Measurements from ENCODE around the gene KATNB1.
"Not testable (repeated sequence)": the region's sequence is repeated elsewhere in the genome, so short reads cannot be mapped to it uniquely, and the experiment has no call there.

KATNB1 gene

DNA sequence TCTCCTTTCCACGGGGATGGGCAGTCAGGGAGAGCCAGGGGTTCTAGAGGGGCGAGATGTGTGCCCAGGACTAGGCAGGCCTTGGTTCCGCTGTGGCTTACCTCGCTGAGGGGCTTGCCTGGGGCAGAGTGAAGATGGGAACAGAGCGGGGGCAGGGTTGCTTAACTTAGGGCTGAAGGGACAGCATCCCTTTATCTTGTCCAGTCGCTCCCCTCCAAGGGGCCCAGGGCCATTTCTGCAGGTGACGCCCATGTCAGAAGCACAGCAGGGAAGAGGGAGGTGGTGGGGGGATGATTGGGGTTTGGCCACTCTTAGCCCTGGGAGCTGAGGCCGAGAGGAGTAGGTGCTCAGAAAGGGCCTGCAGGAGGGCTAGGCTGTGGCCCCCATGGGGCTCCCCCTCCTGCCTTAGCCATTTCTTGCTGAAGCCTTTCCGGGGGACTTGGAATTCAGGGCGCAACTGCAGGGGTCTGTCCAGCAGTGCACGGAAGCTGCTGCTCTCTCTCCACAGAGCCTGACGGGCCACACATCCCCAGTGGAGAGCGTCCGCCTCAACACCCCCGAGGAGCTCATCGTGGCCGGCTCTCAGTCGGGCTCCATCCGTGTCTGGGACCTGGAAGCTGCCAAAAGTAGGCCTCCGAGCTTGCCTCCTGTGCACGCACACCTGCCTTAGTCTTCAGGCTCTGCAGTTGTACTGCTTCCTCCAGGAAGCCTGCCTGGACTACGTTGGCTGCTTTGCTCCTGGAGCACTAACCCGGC lies 8.5 kb downstream of the KATNB1 start:
- no peak for DNase-seq (ENCODE audit: low read depth in 2 of 2)

DNA sequence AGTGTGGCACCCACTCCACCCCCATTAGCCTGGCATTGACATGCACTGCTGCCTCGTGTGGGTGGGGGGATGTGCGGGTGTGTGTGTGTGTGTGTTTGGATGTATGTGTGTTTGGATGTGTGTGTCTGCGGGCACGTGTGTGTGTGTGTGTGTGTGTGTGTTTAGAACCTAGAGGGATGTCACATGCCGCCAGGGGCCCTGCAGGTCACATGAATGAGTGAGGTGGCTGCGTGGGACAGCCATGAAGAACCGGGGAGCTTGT lies 9.0 kb downstream of the KATNB1 start:
- no peak for DNase-seq (ENCODE audit: low read depth in 2 of 2)

GRCh38 chr16:57745768-57746167 lies 10.2 kb downstream of the KATNB1 start:
- DNase-seq (ENCODE audit: low read depth in 2 of 2), result no peak

DNA sequence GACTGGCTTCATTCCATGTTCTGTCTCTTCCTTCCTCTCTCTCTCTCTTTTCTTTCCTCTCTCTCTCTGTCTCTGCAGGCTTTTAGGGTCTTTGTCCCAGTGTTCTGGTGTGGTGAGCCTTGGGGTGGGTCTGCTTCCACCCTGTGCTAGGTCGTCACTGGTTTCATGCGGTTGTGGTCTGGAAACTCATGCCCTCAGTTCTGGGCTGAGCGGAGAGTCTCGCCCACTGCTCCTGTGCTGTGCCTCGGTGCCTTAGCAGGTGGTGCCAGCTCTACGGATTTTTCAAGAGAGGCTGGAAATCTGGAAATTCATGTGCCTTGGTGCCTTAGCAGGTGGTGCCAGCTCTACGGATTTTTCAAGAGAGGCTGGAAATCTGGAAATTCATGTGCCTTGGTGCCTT lies 10.7 kb downstream of the KATNB1 start:
- not testable (repeated sequence) for DNase-seq (ENCODE audit: low read depth in 2 of 2)

GRCh38 chr16:57747091-57747490 lies 11.5 kb downstream of the KATNB1 start:
- DNase-seq (ENCODE audit: low read depth in 2 of 2), result no peak

GRCh38 chr16:57747496-57747895 lies 11.9 kb downstream of the KATNB1 start:
- no peak for DNase-seq (ENCODE audit: low read depth in 2 of 2)

GRCh38 chr16:57747996-57748395 lies 12.4 kb downstream of the KATNB1 start:
- no peak for DNase-seq (ENCODE audit: low read depth in 2 of 2)

GRCh38 chr16:57748596-57748995 lies 13.0 kb downstream of the KATNB1 start:
- DNase-seq (ENCODE audit: low read depth in 2 of 2), result no peak

GRCh38 chr16:57749101-57749692 lies 13.6 kb downstream of the KATNB1 start:
- no peak for DNase-seq (ENCODE audit: low read depth in 2 of 2)

DNA sequence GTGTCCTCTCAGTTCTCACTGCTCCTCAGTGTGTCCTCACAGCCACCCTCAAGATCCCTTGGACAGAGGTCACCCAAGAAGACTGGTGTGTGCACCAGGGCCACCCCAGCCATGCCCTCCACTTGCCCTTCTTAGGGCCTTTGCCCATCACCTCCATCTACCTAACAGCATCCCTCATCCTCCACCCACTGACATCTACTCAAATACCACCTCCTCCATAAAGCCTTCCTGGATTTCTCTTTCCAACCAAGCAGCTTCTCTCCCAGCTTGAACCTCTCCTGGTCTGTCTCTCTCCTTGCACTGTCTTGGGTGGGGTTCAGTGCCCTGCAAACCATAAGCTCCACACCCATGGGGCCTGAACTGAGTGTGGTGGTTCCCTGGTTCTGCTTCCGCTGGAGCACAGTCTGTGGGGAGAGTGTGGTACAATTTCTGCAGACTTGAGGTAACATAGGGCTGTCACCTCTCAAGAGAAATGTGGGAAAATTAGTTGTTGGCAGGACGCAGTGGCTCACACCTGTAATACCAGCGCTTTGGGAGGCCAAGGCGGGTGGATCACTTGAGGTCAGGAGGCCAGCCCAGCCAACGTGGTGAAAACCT lies 14.4 kb downstream of the KATNB1 start:
- no peak for DNase-seq (ENCODE audit: low read depth in 2 of 2)

DNA sequence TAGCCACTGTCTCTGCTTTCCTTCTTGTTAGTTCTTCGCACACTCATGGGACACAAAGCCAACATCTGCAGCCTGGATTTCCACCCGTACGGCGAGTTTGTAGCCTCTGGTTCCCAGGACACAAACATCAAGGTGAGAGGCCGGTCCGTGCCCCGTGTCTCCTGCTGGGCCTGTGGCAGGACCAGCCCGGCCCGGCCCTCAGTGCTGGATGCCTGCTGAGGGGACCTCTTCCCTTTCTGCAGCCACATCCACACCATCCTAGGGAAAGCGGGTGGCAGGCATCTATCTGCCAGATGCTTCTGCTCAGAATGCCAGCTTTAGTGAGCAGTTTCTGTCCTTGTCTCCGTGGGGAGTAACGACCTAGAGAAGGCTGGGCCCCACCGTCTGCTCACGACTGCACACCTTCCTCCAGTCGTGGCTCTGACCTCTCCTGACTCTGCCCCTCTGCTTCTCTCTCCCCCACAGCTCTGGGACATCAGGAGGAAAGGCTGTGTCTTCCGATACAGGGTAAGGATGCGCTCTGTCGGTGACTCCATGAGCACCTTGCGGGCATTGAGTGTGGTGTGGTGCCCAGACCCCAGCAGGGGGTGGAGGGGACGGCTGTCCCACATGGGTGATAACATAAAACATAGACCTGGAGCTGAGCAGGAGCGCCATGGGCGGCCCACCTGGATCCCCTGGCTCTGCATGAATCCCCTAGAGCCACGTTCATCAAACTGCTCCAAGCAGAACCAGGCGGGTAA lies 15.4 kb downstream of the KATNB1 start:
- no peak for DNase-seq (ENCODE audit: low read depth in 2 of 2)

DNA sequence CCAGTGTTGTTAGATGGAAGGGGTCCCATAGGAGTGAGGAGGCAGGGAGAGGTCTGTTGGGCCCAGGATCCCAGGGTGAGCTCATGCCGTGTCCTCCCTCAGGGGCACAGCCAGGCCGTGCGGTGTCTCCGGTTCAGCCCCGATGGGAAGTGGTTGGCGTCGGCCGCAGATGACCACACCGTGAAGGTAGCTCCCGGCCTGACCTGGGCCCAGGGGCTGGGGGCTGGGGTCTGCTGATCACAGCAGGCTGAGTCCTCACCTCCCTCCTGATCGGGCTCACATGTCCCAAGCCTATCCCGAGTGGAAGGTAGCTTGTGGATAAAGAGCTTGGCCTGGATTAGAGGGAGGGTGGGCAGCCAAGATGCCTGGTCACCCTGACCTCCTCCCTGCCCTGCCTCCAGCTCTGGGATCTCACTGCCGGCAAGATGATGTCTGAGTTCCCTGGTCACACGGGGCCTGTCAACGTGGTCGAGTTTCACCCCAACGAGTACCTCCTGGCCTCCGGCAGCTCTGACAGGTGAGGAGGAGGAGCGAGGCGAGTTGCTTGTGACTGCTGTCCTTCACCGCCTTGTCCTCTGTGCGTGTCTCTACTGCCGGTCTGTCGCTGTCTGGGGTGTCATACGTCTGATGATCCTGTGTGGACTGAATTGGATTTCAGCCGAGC lies 16.1 kb downstream of the KATNB1 start:
- no peak for DNase-seq (ENCODE audit: low read depth in 2 of 2)

- no peak for DNase-seq (ENCODE audit: low read depth in 2 of 2)
Measured at GRCh38 chr16:57752203-57752580, 16.6 kb downstream of the KATNB1 start.

DNA sequence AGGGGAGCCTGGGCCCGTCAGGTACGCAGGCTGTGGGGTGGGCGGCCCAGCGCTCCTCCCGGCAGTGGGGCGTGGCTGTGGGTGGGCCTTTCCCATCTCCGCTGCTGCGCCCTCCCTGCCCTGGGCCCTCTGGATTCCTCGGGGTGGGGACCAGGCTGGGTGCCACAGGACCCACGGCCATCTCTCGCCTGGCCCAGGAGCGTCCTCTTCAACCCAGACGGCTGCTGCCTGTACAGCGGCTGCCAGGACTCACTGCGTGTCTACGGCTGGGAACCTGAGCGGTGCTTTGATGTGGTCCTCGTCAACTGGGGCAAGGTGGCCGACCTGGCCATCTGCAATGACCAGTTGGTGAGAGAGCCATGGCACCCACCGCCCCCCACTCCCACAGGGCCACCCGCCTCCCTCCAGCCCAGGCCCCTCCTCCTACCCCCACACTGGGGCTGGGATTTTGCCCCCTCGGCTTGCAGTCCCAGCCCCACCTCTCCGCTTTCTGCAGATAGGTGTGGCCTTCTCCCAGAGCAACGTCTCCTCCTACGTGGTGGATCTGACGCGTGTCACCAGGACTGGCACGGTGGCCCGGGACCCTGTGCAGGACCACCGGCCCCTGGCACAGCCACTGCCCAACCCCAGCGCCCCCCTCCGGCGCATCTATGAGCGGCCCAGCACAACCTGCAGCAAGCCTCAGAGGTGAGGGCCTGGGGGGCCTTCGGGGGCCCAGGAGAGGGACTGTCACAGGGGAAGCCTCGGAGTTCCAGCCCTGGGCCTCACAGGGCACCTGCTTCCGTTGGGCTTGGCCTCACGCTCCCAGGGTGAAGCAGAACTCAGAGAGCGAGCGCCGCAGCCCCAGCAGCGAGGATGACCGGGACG lies 17.2 kb downstream of the KATNB1 start:
- no peak for DNase-seq (ENCODE audit: low read depth in 2 of 2)

DNA sequence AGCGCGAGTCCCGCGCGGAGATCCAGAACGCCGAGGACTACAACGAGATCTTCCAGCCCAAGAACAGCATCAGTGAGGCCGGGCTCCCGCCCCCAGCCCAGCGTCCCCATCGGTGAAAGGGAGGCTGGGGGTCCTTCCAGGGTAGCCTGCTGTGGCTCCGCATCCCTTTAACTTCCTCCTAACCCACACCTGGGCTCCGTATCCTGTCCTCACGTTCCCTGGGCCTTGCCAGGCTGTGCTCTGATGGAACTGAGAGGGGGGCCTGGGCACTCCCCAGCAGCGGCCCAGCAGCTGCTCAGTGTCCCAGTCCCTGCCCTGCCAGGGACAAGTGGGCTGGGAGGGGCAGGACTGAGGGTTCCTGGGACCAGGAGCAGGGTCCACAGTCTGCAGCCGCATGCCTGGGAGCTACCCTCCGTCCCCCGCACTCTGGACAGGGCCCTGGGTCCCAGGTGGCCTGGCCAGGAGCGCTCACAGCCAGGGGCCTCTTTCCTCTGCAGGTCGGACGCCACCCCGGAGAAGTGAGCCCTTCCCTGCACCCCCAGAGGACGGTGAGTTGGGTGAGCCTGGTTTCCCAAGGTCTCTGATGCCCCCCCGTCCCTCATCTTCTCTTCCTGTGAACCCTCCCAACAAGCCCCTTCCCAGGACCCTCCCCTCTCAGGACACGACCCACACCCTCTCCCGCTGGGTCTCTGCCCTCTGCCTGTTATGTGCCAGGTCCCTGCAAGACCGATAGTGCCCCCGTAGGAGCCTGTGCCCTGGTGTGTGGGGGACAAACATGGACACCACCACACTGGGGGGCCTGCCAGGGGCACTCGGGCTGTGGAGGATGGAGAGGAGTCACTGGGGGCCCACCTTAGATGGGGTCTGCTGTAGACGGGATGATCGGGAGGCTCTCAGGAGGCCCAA lies 18.1 kb downstream of the KATNB1 start:
- no peak for DNase-seq (ENCODE audit: low read depth in 2 of 2)

- no peak for DNase-seq (ENCODE audit: low read depth in 2 of 2)
Measured at GRCh38 chr16:57754354-57755060, 18.9 kb downstream of the KATNB1 start.

GRCh38 chr16:57755061-57755684 lies 19.6 kb downstream of the KATNB1 start:
- DNase-seq (ENCODE audit: low read depth in 2 of 2), result no peak

DNA sequence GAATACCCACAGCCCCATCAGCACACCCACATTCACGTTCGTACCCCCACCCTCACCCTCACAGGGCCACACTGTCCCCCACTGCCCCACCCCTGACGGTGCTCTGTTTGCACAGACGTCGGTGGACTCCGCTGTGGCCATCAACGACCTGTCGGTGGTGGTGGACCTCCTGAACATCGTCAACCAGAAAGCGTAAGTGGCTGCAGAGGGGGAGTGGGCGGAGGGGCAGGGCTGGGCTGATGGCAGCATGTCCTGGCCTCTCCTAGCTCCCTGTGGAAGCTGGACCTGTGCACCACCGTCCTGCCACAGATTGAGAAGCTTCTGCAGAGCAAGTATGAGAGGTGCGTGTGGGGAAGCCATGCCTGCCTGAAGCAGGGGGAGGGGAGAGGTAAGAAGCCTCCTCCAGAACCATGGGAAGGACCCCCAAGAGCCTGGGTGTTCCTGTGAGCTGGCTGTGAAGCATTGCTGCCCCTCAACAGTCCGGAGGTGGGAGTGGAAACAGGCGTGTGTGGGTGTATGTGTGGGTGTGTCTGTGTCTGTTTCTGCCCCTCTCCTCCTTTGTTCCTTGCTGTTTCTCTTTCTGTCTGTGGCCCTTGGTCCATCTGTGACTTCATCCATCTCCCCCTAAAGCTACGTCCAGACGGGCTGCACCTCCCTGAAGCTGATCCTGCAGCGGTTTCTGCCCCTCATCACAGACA lies 20.3 kb downstream of the KATNB1 start:
- no peak for DNase-seq (ENCODE audit: low read depth in 2 of 2)

All from stimulated activated CD4-positive, alpha-beta T cell treated with anti-CD3 and anti-CD28 coated beads, Interleukin-12 subunit alpha, Interleukin-12 subunit beta, amount 100 ng/mL, for 24 hours (primary cell).